SJCRH30 (cell line): Measurements from ENCODE around the gene ALG14. TPM values are rescaled to one million over a fixed set of nuclear protein-coding genes. Genes with fewer than 3 reads are reported as not detected.

Experiments used
- DNase-seq, 2 experiments: peaks; one replicate each; pipeline ENCODE4 v3.0.0-alpha.2; 2015 to 2020
- H3K27ac ChIP-seq: fragments of 250-450 bp; sonication (Bioruptor Pico); 2 replicates; pipeline ENCODE4 v1.5.1; 2020; ENCODE audit warnings: mild to moderate bottlenecking, moderate library complexity
- H3K27me3 ChIP-seq: fragments of 250-450 bp; sonication (Bioruptor Pico); 2 replicates; pipeline ENCODE4 v1.5.1; 2020; ENCODE audit warnings: mild to moderate bottlenecking, moderate library complexity
- H3K36me3 ChIP-seq: fragments of 250-450 bp; sonication (Bioruptor Pico); 2 replicates; pipeline ENCODE4 v1.5.1; 2020; ENCODE audit warnings: mild to moderate bottlenecking, moderate library complexity
- H3K4me1 ChIP-seq: fragments of 250-450 bp; sonication (Bioruptor Pico); 2 replicates; pipeline ENCODE4 v1.5.1; 2020; ENCODE audit warnings: mild to moderate bottlenecking, moderate library complexity
- H3K4me3 ChIP-seq: fragments of 250-450 bp; sonication (Bioruptor Pico); 2 replicates; pipeline ENCODE4 v1.5.1; 2020; ENCODE audit warnings: mild to moderate bottlenecking, moderate library complexity
- H3K9me3 ChIP-seq: fragments of 250-450 bp; sonication (Bioruptor Pico); replicated peaks from 2 replicates; pipeline ENCODE4 v1.5.1; 2020; ENCODE audit warnings: mild to moderate bottlenecking, moderate library complexity
- total RNA-seq: library from RNA; depleted of rRNA; stranded (reverse); fragments of >200 nt; shearing (Covaris generic); gene quantifications from 2 replicates; pipeline ENCODE4 v1.2.3, GENCODE V29; 2014; rRNA removed

Gene ALG14
- 4.6 and 5.5 TPM in 2 replicates for total RNA-seq

DNA sequence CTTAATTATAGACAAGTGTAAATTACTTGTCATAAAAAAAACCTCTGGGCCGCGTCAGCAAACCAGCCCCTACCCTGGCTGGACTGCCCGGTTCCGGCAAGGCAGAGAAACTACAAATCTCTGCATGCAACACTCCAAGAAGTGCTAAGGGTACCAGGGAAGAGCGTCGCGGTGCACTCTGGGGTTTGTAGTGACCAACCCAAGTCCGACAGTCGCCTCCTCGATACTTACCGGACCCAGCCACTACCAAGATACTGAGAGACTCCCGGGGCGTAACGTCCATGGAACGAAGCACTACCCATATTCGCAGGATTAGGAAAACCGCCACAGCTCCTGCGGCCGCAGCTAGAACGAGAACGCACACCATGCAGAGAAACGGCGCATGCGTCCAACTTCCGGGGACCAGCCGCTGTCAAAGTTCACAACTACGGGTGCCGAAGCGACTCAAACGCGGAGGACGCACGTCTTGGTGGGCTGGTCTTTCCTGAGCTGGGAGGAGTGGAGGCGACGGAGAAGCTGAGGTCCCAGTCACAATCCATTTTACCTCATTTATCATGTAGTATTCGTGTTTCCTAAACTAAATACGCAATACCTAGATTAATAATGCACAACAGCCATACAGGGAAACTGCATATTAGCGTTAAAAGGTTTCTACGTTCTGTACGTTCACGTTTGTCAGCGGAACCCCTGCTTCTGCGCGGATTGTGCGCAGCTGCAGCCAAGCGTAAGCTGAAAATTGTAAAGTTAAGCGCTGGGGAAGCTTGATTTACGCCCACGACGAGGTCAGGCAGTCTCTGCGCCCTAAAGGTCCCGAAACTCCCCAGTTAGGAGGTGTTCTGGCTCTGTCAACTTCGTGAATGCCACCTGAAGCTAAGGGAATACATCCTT lies at the start of gene ALG14:
ALG14 (minus strand) TSS at position 420 of the 888 bp plus-strand sequence; CDS start at position 367, 53 bp downstream.
- peak within 1 kb of the TSS; percentile 83 for H3K4me3 ChIP-seq
- H3K27me3 ChIP-seq, result no peaks in the 10 kb centered on the region
- peak; percentile 94 to 96 for DNase-seq
- H3K9me3 ChIP-seq, result no peaks in the 10 kb centered on the region
- no peaks in the 10 kb centered on the region for H3K36me3 ChIP-seq
- H3K4me1 ChIP-seq, result no peaks in the 10 kb centered on the region; the same call in 1 of the 2 replicates
- H3K27ac ChIP-seq, result peak within 1 kb of the TSS; percentile 63

DNA sequence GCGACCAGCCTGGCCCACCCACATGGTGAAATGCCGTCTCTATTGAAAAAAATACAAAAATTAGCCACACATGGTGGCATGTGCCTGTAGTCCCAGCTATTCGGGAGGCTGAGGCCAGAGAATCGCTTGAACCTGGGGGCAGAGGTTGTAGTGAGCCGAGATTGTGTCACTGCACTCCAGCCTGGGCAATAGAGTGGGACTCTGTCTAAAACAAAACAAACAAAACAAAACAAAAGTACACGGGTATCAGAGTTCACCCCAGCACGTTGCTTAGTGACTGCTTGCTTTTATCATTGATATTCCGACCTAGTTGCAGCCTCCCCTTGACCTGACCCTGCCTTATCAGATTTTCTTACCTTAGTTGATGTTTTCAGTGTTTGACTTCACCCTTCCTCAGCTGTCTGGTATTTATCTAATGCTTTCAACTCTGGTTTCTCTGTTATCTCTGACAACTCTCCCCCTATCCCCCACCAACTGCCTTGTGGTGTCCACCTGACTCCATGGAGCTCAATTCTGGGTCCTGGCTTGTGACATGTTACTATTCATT lies 49.5 kb upstream of the ALG14 start:
- peaks cover 20% of the 10 kb centered on the region for H3K36me3 ChIP-seq

GRCh38 chr1:95119273-95119672 lies 46.5 kb upstream of the ALG14 start:
- H3K27me3 ChIP-seq, result no peaks in the 10 kb centered on the region
- DNase-seq, result no peak
- no peaks in the 10 kb centered on the region for H3K9me3 ChIP-seq
- H3K4me3 ChIP-seq, result peak overlapping the region; percentile 94
- H3K36me3 ChIP-seq, result peaks cover 16% of the 10 kb centered on the region
- H3K27ac ChIP-seq, result peak overlapping the region; percentile 51; the same call in 1 of the 2 replicates
- H3K4me1 ChIP-seq, result peaks cover 18% of the 10 kb centered on the region

More for the DNA sequence above, 49.5 kb upstream of the ALG14 start:
- no peak overlapping the region for H3K27ac ChIP-seq
- DNase-seq, result no peak
- no peaks in the 10 kb centered on the region for H3K27me3 ChIP-seq
- H3K4me1 ChIP-seq, result peaks cover 9% of the 10 kb centered on the region
- H3K9me3 ChIP-seq, result no peaks in the 10 kb centered on the region
- H3K4me3 ChIP-seq, result no peak overlapping the region

- no peaks in the 10 kb centered on the region for H3K9me3 ChIP-seq
- peak; percentile 11 to 61 for DNase-seq
- peak overlapping the region; percentile 51 for H3K27ac ChIP-seq
- H3K36me3 ChIP-seq, result peaks cover 13% of the 10 kb centered on the region
- peaks cover 18% of the 10 kb centered on the region for H3K4me1 ChIP-seq
- H3K4me3 ChIP-seq, result peak overlapping the region; percentile 94
- no peaks in the 10 kb centered on the region for H3K27me3 ChIP-seq
These were observed 46.0 kb upstream of the ALG14 start for GRCh38 chr1:95118710-95119109.

GRCh38 chr1:95118067-95118499 lies 45.3 kb upstream of the ALG14 start:
- DNase-seq, result no peak
- Histone ChIP-seq H3K4me3 (peak overlapping the region; percentile 94), H3K36me3 (peaks cover 13% of the 10 kb centered on the region), H3K27me3 (no peaks in the 10 kb centered on the region), H3K9me3 (no peaks in the 10 kb centered on the region), H3K4me1 (peaks cover 18% of the 10 kb centered on the region), H3K27ac (peak overlapping the region; percentile 51)

DNA sequence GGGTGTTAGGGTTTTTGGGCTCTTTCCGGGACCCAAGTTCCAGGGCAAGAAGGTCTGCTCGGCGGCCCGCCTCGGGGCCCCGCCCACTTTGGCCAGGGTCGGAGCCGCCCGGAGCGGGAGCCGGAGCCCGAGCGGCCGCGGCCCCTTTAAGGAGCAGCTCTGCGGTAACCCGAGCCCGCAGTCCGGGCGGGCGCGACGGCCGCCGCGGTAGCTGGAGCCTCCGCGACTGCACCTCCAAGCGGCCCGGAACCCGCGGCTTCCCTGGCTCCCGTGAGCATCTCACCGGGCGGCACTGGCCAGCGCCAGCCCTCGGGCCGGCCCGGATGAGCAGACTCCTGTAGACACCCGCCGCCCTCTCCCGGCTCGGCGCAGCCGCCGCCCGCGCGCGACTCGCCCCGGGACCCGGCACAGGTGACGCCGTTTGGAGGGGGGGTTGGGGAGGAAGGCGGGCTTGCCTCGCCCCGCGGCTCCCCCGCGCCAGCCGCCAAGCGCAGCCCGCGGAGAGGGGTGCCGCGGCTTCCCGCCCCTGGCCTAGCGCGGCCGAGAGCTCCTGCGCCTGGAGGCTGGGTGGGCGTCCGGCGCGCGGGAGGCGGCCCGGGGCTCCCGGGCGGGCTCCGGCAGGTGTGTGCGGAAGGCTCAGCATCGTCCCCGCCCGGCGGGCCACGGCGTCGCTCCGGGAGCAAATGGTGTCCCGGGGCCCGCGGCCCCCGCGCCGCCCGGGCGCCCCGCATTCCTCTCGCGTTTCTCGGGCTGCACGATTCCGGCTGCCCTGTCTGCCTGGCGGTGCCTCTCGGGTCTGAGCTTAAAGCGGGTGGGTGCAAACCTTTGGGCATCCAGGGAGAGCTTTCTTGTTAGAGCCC lies 44.7 kb upstream of the ALG14 start, which contains the start of gene TLCD4:
TLCD4 (plus strand) TSS at position 149 of the 860 bp plus-strand sequence. CDS start 26,547 bp downstream, outside the sequence.
- peak within 1 kb of the TSS; percentile 94 for H3K4me3 ChIP-seq
- no peaks in the 10 kb centered on the region for H3K9me3 ChIP-seq
- H3K4me1 ChIP-seq, result peaks cover 17% of the 10 kb centered on the region
- DNase-seq, result peak; percentile 74 to 82
- H3K36me3 ChIP-seq, result peaks cover 13% of the 10 kb centered on the region
- H3K27me3 ChIP-seq, result no peaks in the 10 kb centered on the region
- H3K27ac ChIP-seq, result peak within 1 kb of the TSS; percentile 65

DNA sequence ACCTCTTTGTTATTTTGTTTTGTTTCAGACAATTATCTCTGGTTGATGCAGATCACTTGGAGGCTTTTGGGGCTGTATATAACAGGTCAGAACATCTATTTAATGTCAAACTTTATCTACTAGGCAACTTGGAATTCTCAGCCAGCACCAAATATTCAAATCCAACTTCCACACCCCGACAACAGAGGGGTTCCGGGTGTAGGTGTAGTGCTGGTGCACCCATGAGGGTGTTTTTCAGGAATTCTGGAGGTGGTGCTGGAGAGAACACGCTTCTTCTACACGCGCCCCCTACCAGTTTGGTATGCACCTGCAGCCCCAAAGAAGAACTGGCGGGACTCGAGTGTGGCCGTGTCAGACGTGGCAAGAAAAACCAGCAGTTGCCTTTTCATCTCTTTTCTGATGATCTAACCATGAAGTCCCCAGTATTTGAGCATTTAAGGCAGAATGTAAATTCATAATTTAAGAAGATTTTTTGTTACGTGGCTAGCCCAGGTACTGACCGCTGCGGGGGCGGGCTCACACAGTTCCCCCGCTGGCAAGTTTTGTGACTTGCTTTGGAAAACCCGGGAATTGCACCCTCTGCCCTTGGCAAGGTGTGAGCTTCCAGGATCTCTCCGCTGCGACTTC lies 43.9 kb upstream of the ALG14 start:
- Histone ChIP-seq H3K4me3 (peak overlapping the region; percentile 94), H3K4me1 (peaks cover 9% of the 10 kb centered on the region), H3K27me3 (no peaks in the 10 kb centered on the region), H3K36me3 (peaks cover 8% of the 10 kb centered on the region), H3K27ac (peak overlapping the region; percentile 65), H3K9me3 (no peaks in the 10 kb centered on the region)
- peak; percentile 82 to 87 for DNase-seq

- Histone ChIP-seq H3K9me3 (no peaks in the 10 kb centered on the region), H3K36me3 (peaks cover under 1% of the 10 kb centered on the region; the same call in 1 of the 2 replicates), H3K4me3 (no peak overlapping the region), H3K4me1 (peaks cover 9% of the 10 kb centered on the region), H3K27me3 (no peaks in the 10 kb centered on the region), H3K27ac (no peak overlapping the region)
- DNase-seq, result peak in 1 of 2 experiments; percentile 34
These were observed 43.0 kb upstream of the ALG14 start for GRCh38 chr1:95115708-95116137.

DNA sequence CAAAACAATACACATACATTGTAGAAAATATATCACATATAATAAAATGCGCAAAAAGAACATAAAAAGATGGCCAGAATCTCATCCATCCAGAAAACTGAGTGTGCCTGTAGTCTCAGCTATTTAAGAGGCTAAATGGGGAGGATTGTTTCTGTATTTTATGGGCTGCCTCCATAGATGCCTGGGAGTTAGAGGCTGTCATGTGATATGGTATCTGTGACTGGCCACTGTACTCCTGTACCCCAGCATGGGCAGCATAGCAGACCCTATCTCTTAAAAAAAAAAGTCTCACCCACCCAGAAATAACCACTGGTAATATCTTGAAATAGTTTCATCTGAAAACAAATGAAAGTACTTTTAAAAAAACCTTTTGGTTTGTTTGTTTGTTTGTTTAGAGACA lies 40.9 kb upstream of the ALG14 start:
- Histone ChIP-seq H3K4me3 (no peak overlapping the region), H3K4me1 (peaks cover 9% of the 10 kb centered on the region), H3K9me3 (no peaks in the 10 kb centered on the region), H3K27ac (no peak overlapping the region), H3K27me3 (no peaks in the 10 kb centered on the region), H3K36me3 (no peaks in the 10 kb centered on the region)
- DNase-seq, result no peak

- Histone ChIP-seq H3K4me3 (no peak overlapping the region), H3K4me1 (peaks cover 6% of the 10 kb centered on the region), H3K27ac (no peak overlapping the region), H3K36me3 (no peaks in the 10 kb centered on the region), H3K9me3 (no peaks in the 10 kb centered on the region), H3K27me3 (no peaks in the 10 kb centered on the region)
- DNase-seq, result no peak
These were observed 38.3 kb upstream of the ALG14 start for GRCh38 chr1:95111014-95111413.

- Histone ChIP-seq H3K4me1 (no peaks in the 10 kb centered on the region), H3K36me3 (no peaks in the 10 kb centered on the region), H3K27ac (no peak overlapping the region), H3K4me3 (no peak overlapping the region), H3K27me3 (no peaks in the 10 kb centered on the region), H3K9me3 (no peaks in the 10 kb centered on the region)
- no peak for DNase-seq
These were observed 36.0 kb upstream of the ALG14 start for GRCh38 chr1:95108792-95109191.

GRCh38 chr1:95098196-95098595 lies 25.4 kb upstream of the ALG14 start:
- peak; percentile 27 to 64 for DNase-seq
- Histone ChIP-seq H3K36me3 (no peaks in the 10 kb centered on the region), H3K4me3 (no peak overlapping the region)

GRCh38 chr1:95097426-95097825 lies 24.7 kb upstream of the ALG14 start:
- no peaks in the 10 kb centered on the region for H3K4me1 ChIP-seq
- H3K4me3 ChIP-seq, result no peak overlapping the region
- H3K27me3 ChIP-seq, result no peaks in the 10 kb centered on the region
- H3K9me3 ChIP-seq, result no peaks in the 10 kb centered on the region
- no peak for DNase-seq
- no peak overlapping the region for H3K27ac ChIP-seq
- no peaks in the 10 kb centered on the region for H3K36me3 ChIP-seq

More at GRCh38 chr1:95098196-95098595, 25.4 kb upstream of the ALG14 start:
- H3K9me3 ChIP-seq, result no peaks in the 10 kb centered on the region
- no peaks in the 10 kb centered on the region for H3K27me3 ChIP-seq
- H3K27ac ChIP-seq, result no peak overlapping the region
- no peaks in the 10 kb centered on the region for H3K4me1 ChIP-seq
